GM12878 (cell line): Measurements from ENCODE around the gene STAMBP. TPM values are rescaled to one million over a fixed set of nuclear protein-coding genes. Genes with fewer than 3 reads are reported as not detected.
"Not testable (repeated sequence)": the region's sequence is repeated elsewhere in the genome, so short reads cannot be mapped to it uniquely, and the experiment has no call there.

Source experiments
- ATAC-seq: fragments of 200-7000 bp; cut with Tn5 transposase; 3 replicates; pipeline ENCODE4 v1.9.1; 2020; ENCODE audit warnings: mild to moderate bottlenecking, moderate library complexity
- BruUV-seq: library from RNA; stranded (reverse); fragments of 400-500 nt; replicated peaks from 2 replicates; lab custom pipeline; 2021; lab: Mats Ljungman, UMichigan
- CTCF ChIA-PET: fragments of 300-600 bp; sonication (Branson Sonifier 250); formaldehyde crosslinking; extraction: SDS; loops from one replicate; lab custom pipeline; 2021; ENCODE audit warnings: inconsistent platforms; lab: Yijun Ruan, JAX
- POLR2A ChIA-PET: fragments of 350-600 bp; formaldehyde crosslinking; extraction: SDS; loops from one replicate; lab custom pipeline; 2021; ENCODE audit warnings: inconsistent platforms; lab: Charles Lee
- RAD21 ChIA-PET: fragments of 300-600 bp; sonication (Branson Sonifier 250); formaldehyde crosslinking; loops from one replicate; lab custom pipeline; 2023; ENCODE audit warnings: antibody characterized with exemption; ENCODE audit not compliant: unreplicated experiment; lab: Charles Lee
- SMC1A ChIA-PET: fragments of 300-600 bp; sonication (Branson Sonifier 250); formaldehyde crosslinking; loops from one replicate; lab custom pipeline; 2023; ENCODE audit not compliant: unreplicated experiment, uncharacterized antibody; lab: Charles Lee
- DNase-seq: peaks from one replicate; pipeline ENCODE4 v3.0.0-alpha.2; 2011; ENCODE audit warnings: low read depth, low spot score
- FAIRE-seq: peaks from 3 replicates; lab custom pipeline; 2011; peaks lifted over from hg19 to GRCh38; lab: Jason Lieb, UNC
- H2AFZ ChIP-seq: 2 replicates; pipeline ENCODE4 v1.6.0; 2011; ENCODE audit warnings: low read depth, low read length, control low read depth; ENCODE audit not compliant: control insufficient read depth
- H3K27ac ChIP-seq: 2 replicates; pipeline ENCODE4 v1.5.1; 2011; ENCODE audit warnings: control low read depth; ENCODE audit not compliant: control insufficient read depth, insufficient read depth
- H3K27me3 ChIP-seq, 2 experiments: replicated peaks in 1 of 2; 2 replicates each; pipeline versions ENCODE4 v1.6.0 to v1.6.1; 2011; ENCODE audit warnings: low read length in 1 of 2; ENCODE audit not compliant: control insufficient read depth in 2 of 2, insufficient read depth in 2 of 2
- H3K36me3 ChIP-seq, 2 experiments: 2 replicates each; pipeline ENCODE4 v1.5.1; 2011; ENCODE audit warnings: low read length in 1 of 2; ENCODE audit not compliant: control insufficient read depth in 2 of 2, insufficient read depth in 2 of 2
- H3K4me1 ChIP-seq: 2 replicates; pipeline ENCODE4 v1.6.1; 2011; ENCODE audit warnings: mild to moderate bottlenecking, low read length, moderate library complexity, mixed read lengths; ENCODE audit not compliant: control insufficient read depth, insufficient read depth
- H3K4me2 ChIP-seq: 2 replicates; pipeline ENCODE4 v1.6.0; 2011; ENCODE audit warnings: control low read depth; ENCODE audit not compliant: control insufficient read depth, insufficient read depth
- H3K4me3 ChIP-seq: fragments of 200-600 bp; sonication (generic); 2 replicates; pipeline ENCODE4 v1.5.1; 2016
- H3K79me2 ChIP-seq: 2 replicates; pipeline ENCODE4 v1.6.0; 2011; ENCODE audit warnings: low read length; ENCODE audit not compliant: control insufficient read depth, insufficient read depth
- H3K9ac ChIP-seq: 2 replicates; pipeline ENCODE4 v1.8.0; 2011; ENCODE audit warnings: low read length, control low read depth, mixed read lengths; ENCODE audit not compliant: control insufficient read depth, insufficient read depth
- H3K9me3 ChIP-seq: replicated peaks from 3 replicates; pipeline ENCODE4 v1.5.1; 2011; ENCODE audit warnings: mild to moderate bottlenecking, low read length; ENCODE audit not compliant: control insufficient read depth, insufficient read depth
- H4K20me1 ChIP-seq: 2 replicates; pipeline ENCODE4 v1.6.0; 2011; ENCODE audit not compliant: control insufficient read depth, insufficient read depth
- BCLAF1 ChIP-seq: fragments of 450-650 bp; IDR thresholded peaks from 2 replicates; pipeline ENCODE4 v1.6.1; 2017; ENCODE audit warnings: antibody characterized with exemption, mild to moderate bottlenecking, moderate library complexity
- EZH2 ChIP-seq: IDR thresholded peaks from 2 replicates; pipeline ENCODE4 v1.6.1; 2012; ENCODE audit warnings: low read depth, mild to moderate bottlenecking, control low read depth, inconsistent platforms, low read length, borderline replicate concordance; ENCODE audit not compliant: control insufficient read depth
- ZNF24 ChIP-seq: fragments of 450-650 bp; IDR thresholded peaks from 2 replicates; pipeline ENCODE4 v1.6.1; 2017; ENCODE audit warnings: antibody characterized with exemption, mild to moderate bottlenecking
- WGBS: methylation state at CpG from one replicate; pipeline ENCODE4 v1.1.6; 2016; ENCODE audit warnings: low lambda C conversion rate; ENCODE audit not compliant: insufficient replicate concordance, insufficient coverage; ENCODE audit errors: missing lambda C conversion rate; 5-methylcytosine and 5-hydroxymethylcytosine counted together
- in situ Hi-C: fragments of 300-500 bp; cut with MboI; formaldehyde crosslinking; loops from 9 replicates; pipeline ENCODE4 v1.14.3; 2018; ENCODE audit warnings: mixed read lengths
- intact Hi-C: fragments of 100-400 bp; cut with micrococcal nuclease; formaldehyde crosslinking; loops from one replicate; pipeline ENCODE4 v1.14.2; 2022; ENCODE audit not compliant: unreplicated experiment
- polyA plus RNA-seq, 11 experiments: library from polyadenylated mRNA; depleted of rRNA in 4 of 11; unstranded in 6 of 11; stranded (reverse) in 5 of 11; fragments of >200 nt; fragmentation: Nextera tagmentation in 4 of 11; fragmentation: Illumina TruSeq in 1 of 11; extraction: Ambion mirVana in 4 of 11; extraction: Trizol in 1 of 11; gene quantifications; 1 replicate in 1 of 11; 2 replicates in 10 of 11; pipeline versions ENCODE4 v1.2.1 to v1.2.3, GENCODE V29; 2011 to 2016; ENCODE audit warnings: inconsistent platforms in 2 of 11, missing spikeins in 2 of 11, low read depth in 1 of 11
- total RNA-seq, 4 experiments: library from RNA; depleted of rRNA in 3 of 4; stranded (reverse); fragments of >200 nt in 3 of 4; fragmentation: Illumina TruSeq in 1 of 4; extraction: Trizol in 1 of 4; gene quantifications; 2 replicates each; pipeline versions ENCODE4 v1.2.1 to v1.2.3, GENCODE V29; 2013 to 2021
- TF ChIP-seq, protein P1 (sequence below): IDR thresholded peaks from 2 replicates; pipeline ENCODE4 v1.6.1; 2011; ENCODE audit warnings: mild to moderate bottlenecking, low read depth, low read length, moderate library complexity; ENCODE audit not compliant: insufficient replicate concordance
- TF ChIP-seq, protein P2 (sequence below): IDR thresholded peaks from 2 replicates; pipeline ENCODE4 v1.6.1; 2012; ENCODE audit warnings: improper control_type of control experiment, low read depth, low read length; ENCODE audit not compliant: insufficient replicate concordance

The STAMBP gene
- total and polyA plus RNA-seq, 10 of the 15 experiments (the other 5 are each of a cell fraction or from before 2014, with no cell fraction given), result 38.9 to 84.1 (median 69.7) TPM

DNA sequence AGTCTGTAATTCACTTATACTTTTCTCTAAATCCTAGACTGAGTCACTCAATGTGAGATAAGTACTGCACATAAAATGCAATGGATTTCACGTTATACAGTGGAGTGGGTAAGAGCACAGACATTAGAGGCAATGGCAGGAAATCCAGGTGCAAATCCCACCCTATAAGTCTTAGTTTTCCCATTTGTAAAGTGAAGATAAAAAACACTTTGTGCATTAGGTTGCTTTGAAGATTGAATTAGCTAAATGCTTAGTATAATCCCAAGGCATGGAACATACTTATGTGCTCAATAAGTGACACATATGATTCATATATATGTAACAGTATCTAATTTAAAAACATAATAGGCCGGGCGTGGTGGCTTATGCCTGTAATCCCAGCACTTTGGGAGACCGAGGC is 74.6 kb downstream of the STAMBP start (continued):
- no peak for TF ChIP-seq EZH2
- TF ChIP-seq BCLAF1, result no peak
- TF ChIP-seq, protein P1, sequence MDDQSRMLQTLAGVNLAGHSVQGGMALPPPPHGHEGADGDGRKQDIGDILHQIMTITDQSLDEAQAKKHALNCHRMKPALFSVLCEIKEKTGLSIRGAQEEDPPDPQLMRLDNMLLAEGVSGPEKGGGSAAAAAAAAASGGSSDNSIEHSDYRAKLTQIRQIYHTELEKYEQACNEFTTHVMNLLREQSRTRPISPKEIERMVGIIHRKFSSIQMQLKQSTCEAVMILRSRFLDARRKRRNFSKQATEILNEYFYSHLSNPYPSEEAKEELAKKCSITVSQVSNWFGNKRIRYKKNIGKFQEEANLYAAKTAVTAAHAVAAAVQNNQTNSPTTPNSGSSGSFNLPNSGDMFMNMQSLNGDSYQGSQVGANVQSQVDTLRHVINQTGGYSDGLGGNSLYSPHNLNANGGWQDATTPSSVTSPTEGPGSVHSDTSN, result no peak
- TF ChIP-seq ZNF24, result no peak
- TF ChIP-seq, protein P2, sequence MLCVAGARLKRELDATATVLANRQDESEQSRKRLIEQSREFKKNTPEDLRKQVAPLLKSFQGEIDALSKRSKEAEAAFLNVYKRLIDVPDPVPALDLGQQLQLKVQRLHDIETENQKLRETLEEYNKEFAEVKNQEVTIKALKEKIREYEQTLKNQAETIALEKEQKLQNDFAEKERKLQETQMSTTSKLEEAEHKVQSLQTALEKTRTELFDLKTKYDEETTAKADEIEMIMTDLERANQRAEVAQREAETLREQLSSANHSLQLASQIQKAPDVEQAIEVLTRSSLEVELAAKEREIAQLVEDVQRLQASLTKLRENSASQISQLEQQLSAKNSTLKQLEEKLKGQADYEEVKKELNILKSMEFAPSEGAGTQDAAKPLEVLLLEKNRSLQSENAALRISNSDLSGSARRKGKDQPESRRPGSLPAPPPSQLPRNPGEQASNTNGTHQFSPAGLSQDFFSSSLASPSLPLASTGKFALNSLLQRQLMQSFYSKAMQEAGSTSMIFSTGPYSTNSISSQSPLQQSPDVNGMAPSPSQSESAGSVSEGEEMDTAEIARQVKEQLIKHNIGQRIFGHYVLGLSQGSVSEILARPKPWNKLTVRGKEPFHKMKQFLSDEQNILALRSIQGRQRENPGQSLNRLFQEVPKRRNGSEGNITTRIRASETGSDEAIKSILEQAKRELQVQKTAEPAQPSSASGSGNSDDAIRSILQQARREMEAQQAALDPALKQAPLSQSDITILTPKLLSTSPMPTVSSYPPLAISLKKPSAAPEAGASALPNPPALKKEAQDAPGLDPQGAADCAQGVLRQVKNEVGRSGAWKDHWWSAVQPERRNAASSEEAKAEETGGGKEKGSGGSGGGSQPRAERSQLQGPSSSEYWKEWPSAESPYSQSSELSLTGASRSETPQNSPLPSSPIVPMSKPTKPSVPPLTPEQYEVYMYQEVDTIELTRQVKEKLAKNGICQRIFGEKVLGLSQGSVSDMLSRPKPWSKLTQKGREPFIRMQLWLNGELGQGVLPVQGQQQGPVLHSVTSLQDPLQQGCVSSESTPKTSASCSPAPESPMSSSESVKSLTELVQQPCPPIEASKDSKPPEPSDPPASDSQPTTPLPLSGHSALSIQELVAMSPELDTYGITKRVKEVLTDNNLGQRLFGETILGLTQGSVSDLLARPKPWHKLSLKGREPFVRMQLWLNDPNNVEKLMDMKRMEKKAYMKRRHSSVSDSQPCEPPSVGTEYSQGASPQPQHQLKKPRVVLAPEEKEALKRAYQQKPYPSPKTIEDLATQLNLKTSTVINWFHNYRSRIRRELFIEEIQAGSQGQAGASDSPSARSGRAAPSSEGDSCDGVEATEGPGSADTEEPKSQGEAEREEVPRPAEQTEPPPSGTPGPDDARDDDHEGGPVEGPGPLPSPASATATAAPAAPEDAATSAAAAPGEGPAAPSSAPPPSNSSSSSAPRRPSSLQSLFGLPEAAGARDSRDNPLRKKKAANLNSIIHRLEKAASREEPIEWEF, result no peak

GRCh38 chr2:73903949-73904613 is 75.3 kb downstream of the STAMBP start:
- ATAC-seq, in situ Hi-C loops, H3K36me3 ChIP-seq, DNase-seq, H3K4me3 ChIP-seq, H4K20me1 ChIP-seq, intact Hi-C loops, BruUV-seq, H3K27me3 ChIP-seq, RAD21 ChIA-PET, H3K79me2 ChIP-seq, H3K4me2 ChIP-seq, FAIRE-seq, H3K9me3 ChIP-seq, H3K9ac ChIP-seq, H3K4me1 ChIP-seq, H3K27ac ChIP-seq, H2AFZ ChIP-seq: not testable (repeated sequence)
- 76% methylated on average over 5 of the region's 5 CpGs for WGBS
- CTCF ChIA-PET, result interaction anchor here (1.1 to 2.7 kb wide), 6 partner anchors 33 to 201 kb away, joined by 3 to 9 read pairs (median 4); no protein-coding TSS in a partner anchor
- SMC1A ChIA-PET, result interaction anchor here (0.6 to 1.8 kb wide), 3 partner anchors 39 to 245 kb away, joined by 3 to 4 read pairs (median 3); no protein-coding TSS in a partner anchor
- POLR2A ChIA-PET, result interaction anchor here (0.7 kb wide), 1 partner anchor 246 kb away, joined by 3 read pairs; no protein-coding TSS in a partner anchor
